Neural crest cell (in vitro differentiated cells): Measurements from ENCODE around the gene ABCB1. TPM values are rescaled to one million over a fixed set of nuclear protein-coding genes. Genes with fewer than 3 reads are reported as not detected.

Experiments used
- DNase-seq: peaks from one replicate; pipeline ENCODE4 v3.0.0; 2021; ENCODE audit warnings: low read depth, mixed read lengths, low spot score
- H3K27ac Mint-ChIP-seq: one replicate; pipeline ENCODE4 v1.8.0; 2021; ENCODE audit warnings: mild to moderate bottlenecking, mixed read lengths; ENCODE audit not compliant: unreplicated experiment
- H3K27me3 Mint-ChIP-seq: 2 replicates; pipeline ENCODE4 v1.8.0; 2021; ENCODE audit warnings: low read depth, mild to moderate bottlenecking, mixed read lengths
- H3K36me3 Mint-ChIP-seq: 2 replicates; pipeline ENCODE4 v1.8.0; 2021; ENCODE audit warnings: low read depth, mild to moderate bottlenecking, mixed read lengths
- H3K4me1 Mint-ChIP-seq: 2 replicates; pipeline ENCODE4 v1.8.0; 2021; ENCODE audit warnings: mixed read lengths
- H3K4me3 Mint-ChIP-seq: one replicate; pipeline ENCODE4 v1.8.0; 2021; ENCODE audit warnings: mild to moderate bottlenecking, mixed read lengths
- H3K9me3 Mint-ChIP-seq: 2 replicates; pipeline ENCODE4 v1.8.0; 2021; ENCODE audit warnings: mixed read lengths
- CTCF ChIP-seq: fragments of 200-600 bp; sonication (generic); conservative IDR thresholded peaks from 2 replicates; pipeline ENCODE4 v1.5.0; 2021; ENCODE audit warnings: antibody characterized with exemption, mild to moderate bottlenecking
- total RNA-seq: library from RNA; stranded (reverse); gene quantifications from 2 replicates; pipeline ENCODE4 v1.2.1, GENCODE V29; 2021

The ABCB1 gene
- total RNA-seq, 1 donor from 2014 or later, result 5.6 TPM

GRCh38 chr7:87538052-87538451 is 62.6 kb downstream of the ABCB1 start:
- Mint-ChIP-seq H3K27me3 (no peaks in the 10 kb centered on the region), H3K36me3 (no peaks in the 10 kb centered on the region), H3K4me1 (no peaks in the 10 kb centered on the region), H3K9me3 (no peaks in the 10 kb centered on the region), H3K27ac (no peak overlapping the region), H3K4me3 (no peak overlapping the region)
- no peak for TF ChIP-seq CTCF
- no peak for DNase-seq

GRCh38 chr7:87534072-87534471 is 66.6 kb downstream of the ABCB1 start:
- no peaks in the 10 kb centered on the region for H3K4me1 Mint-ChIP-seq
- H3K9me3 Mint-ChIP-seq, result no peaks in the 10 kb centered on the region
- no peak for TF ChIP-seq CTCF
- H3K27me3 Mint-ChIP-seq, result no peaks in the 10 kb centered on the region
- no peak for DNase-seq
- no peaks in the 10 kb centered on the region for H3K36me3 Mint-ChIP-seq
- H3K27ac Mint-ChIP-seq, result no peak overlapping the region
- H3K4me3 Mint-ChIP-seq, result no peak overlapping the region

GRCh38 chr7:87530126-87530525 is 70.6 kb downstream of the ABCB1 start:
- Mint-ChIP-seq H3K27ac (no peak overlapping the region), H3K36me3 (no peaks in the 10 kb centered on the region), H3K9me3 (no peaks in the 10 kb centered on the region), H3K4me1 (no peaks in the 10 kb centered on the region), H3K4me3 (no peak overlapping the region), H3K27me3 (no peaks in the 10 kb centered on the region)
- TF ChIP-seq CTCF, result no peak
- DNase-seq, result no peak

GRCh38 chr7:87528730-87529129 is 72.0 kb downstream of the ABCB1 start:
- DNase-seq, result no peak
- no peaks in the 10 kb centered on the region for H3K9me3 Mint-ChIP-seq
- no peak for TF ChIP-seq CTCF
- H3K4me1 Mint-ChIP-seq, result no peaks in the 10 kb centered on the region
- no peaks in the 10 kb centered on the region for H3K36me3 Mint-ChIP-seq
- no peaks in the 10 kb centered on the region for H3K27me3 Mint-ChIP-seq
- H3K4me3 Mint-ChIP-seq, result no peak overlapping the region
- no peak overlapping the region for H3K27ac Mint-ChIP-seq

- Mint-ChIP-seq H3K4me3 (no peak overlapping the region), H3K9me3 (no peaks in the 10 kb centered on the region), H3K27ac (no peak overlapping the region), H3K36me3 (no peaks in the 10 kb centered on the region), H3K27me3 (no peaks in the 10 kb centered on the region), H3K4me1 (no peaks in the 10 kb centered on the region)
- no peak for DNase-seq
- TF ChIP-seq CTCF, result no peak
Measured at GRCh38 chr7:87518735-87519134, 81.9 kb downstream of the ABCB1 start.

GRCh38 chr7:87517891-87518290 is 82.8 kb downstream of the ABCB1 start:
- Mint-ChIP-seq H3K4me3 (no peak overlapping the region), H3K4me1 (no peaks in the 10 kb centered on the region)

More at GRCh38 chr7:87517891-87518290, 82.8 kb downstream of the ABCB1 start:
- DNase-seq, result no peak
- no peak for TF ChIP-seq CTCF
- no peaks in the 10 kb centered on the region for H3K36me3 Mint-ChIP-seq
- no peaks in the 10 kb centered on the region for H3K27me3 Mint-ChIP-seq
- H3K9me3 Mint-ChIP-seq, result no peaks in the 10 kb centered on the region
- no peak overlapping the region for H3K27ac Mint-ChIP-seq
